ENCODE measurements around the gene TMEM143.
"Not testable (repeated sequence)": the region's sequence is repeated elsewhere in the genome, so short reads cannot be mapped to it uniquely, and the experiment has no call there.

Gene TMEM143

DNA sequence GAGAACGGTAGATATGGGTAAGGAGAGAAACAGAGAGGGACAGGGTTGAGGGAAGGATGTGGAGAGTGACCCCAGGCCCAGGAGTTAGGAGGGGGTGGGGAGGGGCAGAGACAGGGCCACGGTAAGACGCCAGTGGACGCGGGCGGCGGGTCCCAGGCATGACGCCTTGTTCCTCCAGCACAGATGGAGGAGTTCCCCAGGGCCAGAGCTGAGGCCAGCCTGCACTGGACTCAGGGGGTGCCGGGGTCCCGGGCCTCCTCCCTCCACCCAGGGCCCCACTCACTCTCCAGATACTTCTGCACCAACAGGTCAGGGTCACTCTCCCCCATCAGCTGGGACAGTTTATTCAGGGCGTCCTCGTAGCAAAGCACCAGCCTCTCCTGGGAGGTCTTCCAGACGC, 60.4 kb downstream of the TMEM143 start:
- no peak for DNase-seq (ENCODE audit: low read depth)
- TF ChIP-seq CTCF (conservative IDR thresholded peaks at IDR 0.05; ENCODE audit: low read length): no peak
- H3K4me3 ChIP-seq (ENCODE audit: low read length): no peak overlapping the region

GRCh38 chr19:48302600-48302959, 61.2 kb downstream of the TMEM143 start:
- no peak for TF ChIP-seq CTCF (conservative IDR thresholded peaks at IDR 0.05; ENCODE audit: low read length)
- H3K4me3 ChIP-seq (ENCODE audit: low read length): no peak overlapping the region
- DNase-seq (ENCODE audit: low read depth): no peak

- TF ChIP-seq CTCF (conservative IDR thresholded peaks at IDR 0.05; ENCODE audit: low read length): no peak
- H3K4me3 ChIP-seq (ENCODE audit: low read length): no peak overlapping the region
Measured at GRCh38 chr19:48301886-48302599, 61.7 kb downstream of the TMEM143 start.

DNA sequence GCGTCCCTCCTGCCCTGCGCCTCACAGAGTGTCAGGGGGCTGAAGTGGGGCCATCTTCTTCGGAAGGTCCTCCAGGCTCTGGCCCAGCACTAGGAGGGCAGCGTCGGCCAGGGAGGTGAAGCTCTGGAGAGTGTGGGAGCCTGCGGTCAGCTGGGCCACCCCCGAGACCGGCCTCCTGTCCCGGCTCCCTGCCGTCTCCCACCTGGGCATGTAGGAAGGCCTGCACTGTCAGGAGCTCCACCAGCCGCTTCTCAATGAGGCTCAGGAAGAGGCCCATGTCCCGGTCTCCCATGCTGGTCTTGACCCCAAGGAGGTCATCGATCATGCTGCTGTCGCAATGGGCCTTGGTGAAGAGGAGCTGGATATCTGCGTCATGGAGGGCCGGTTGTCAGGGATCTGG, 65.8 kb downstream of the TMEM143 start:
- no peak overlapping the region for H3K4me3 ChIP-seq (ENCODE audit: low read length)
- no peak for TF ChIP-seq CTCF (conservative IDR thresholded peaks at IDR 0.05; ENCODE audit: low read length)
- DNase-seq (ENCODE audit: low read depth): no peak

More at GRCh38 chr19:48301886-48302599, 61.7 kb downstream of the TMEM143 start:
- no peak for DNase-seq (ENCODE audit: low read depth)

GRCh38 chr19:48296963-48297734, 66.6 kb downstream of the TMEM143 start:
- no peak overlapping the region for H3K4me3 ChIP-seq (ENCODE audit: low read length)
- TF ChIP-seq CTCF (conservative IDR thresholded peaks at IDR 0.05; ENCODE audit: low read length): no peak
- DNase-seq (ENCODE audit: low read depth): no peak

DNA sequence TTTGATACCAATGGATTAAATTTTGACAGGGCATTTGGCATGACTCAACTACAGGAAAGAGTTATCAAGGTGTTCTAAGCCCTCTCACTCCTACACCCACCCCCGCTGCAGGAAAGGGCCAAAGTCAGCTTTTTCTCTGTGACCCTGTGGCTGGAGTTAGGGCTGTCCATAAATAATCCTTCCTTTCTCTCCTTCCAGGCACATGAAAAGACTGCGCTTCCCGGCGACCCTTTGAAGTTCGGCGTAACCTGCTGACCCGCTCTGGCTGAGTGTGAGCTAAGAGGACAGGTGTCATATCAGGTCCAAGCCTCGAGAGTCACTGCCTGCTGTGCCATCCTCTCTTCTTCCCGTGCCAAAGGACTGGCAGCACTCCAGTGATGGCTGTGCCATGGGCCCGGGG, 68.3 kb downstream of the TMEM143 start:
- no peak for DNase-seq (ENCODE audit: low read depth)
- TF ChIP-seq CTCF (conservative IDR thresholded peaks at IDR 0.05; ENCODE audit: low read length): no peak
- H3K4me3 ChIP-seq (ENCODE audit: low read length): no peak overlapping the region

GRCh38 chr19:48292798-48293197, 70.9 kb downstream of the TMEM143 start:
- no peak for TF ChIP-seq CTCF (conservative IDR thresholded peaks at IDR 0.05; ENCODE audit: low read length)
- no peak overlapping the region for H3K4me3 ChIP-seq (ENCODE audit: low read length)
- DNase-seq (ENCODE audit: low read depth): peak; percentile 78

GRCh38 chr19:48291489-48291815, 72.3 kb downstream of the TMEM143 start:
- not testable (repeated sequence) for H3K4me3 ChIP-seq (ENCODE audit: low read length); DNase-seq (ENCODE audit: low read depth)

All from AG10803 (cell line).